ENCODE measurements around the gene AGR3.
A peak's percentile ranks its signal among the peaks of the same experiment; 100 is the strongest.

Gene AGR3

GRCh38 chr7:16881844-16882243 lies at the start of gene AGR3:
AGR3 (minus strand) TSS chr7:16881983; CDS start chr7:16878618, 3,365 bp downstream.
- no peak within 1 kb of the TSS for H3K27ac ChIP-seq (ENCODE audit: low read depth, low read length)

GRCh38 chr7:16930946-16931345 lies 49.2 kb upstream of the AGR3 start:
- Histone ChIP-seq H3K9ac (ENCODE audit: low read length in 5 of 5) (no peak overlapping the region), H3K36me3 (ENCODE audit: control insufficient read depth in 5 of 5, insufficient read depth in 5 of 5, low read length in 5 of 5) (no peaks in the 10 kb centered on the region), H3K27ac (ENCODE audit: low read depth, low read length) (no peak overlapping the region), H3K9me3 (ENCODE audit: control insufficient read depth in 5 of 5, low read length in 5 of 5) (no peaks in the 10 kb centered on the region), H3K27me3 (ENCODE audit: control insufficient read depth in 5 of 5, insufficient read depth in 4 of 5, low read length in 5 of 5) (no peaks in the 10 kb centered on the region), H3K4me1 (ENCODE audit: control insufficient read depth in 5 of 5, insufficient read depth in 5 of 5, low read length in 5 of 5) (peaks cover 0 to 4% (median 3%) of the 10 kb centered on the region in 5 donors), H3K4me3 (ENCODE audit: low read depth in 1 of 5, low read length in 5 of 5) (no peak overlapping the region)

More at GRCh38 chr7:16881844-16882243, at the start of gene AGR3:
- Histone ChIP-seq H3K9ac (ENCODE audit: low read length in 5 of 5) (no peak within 1 kb of the TSS), H3K27me3 (ENCODE audit: control insufficient read depth in 5 of 5, insufficient read depth in 4 of 5, low read length in 5 of 5) (no peaks in the 10 kb centered on the region), H3K4me1 (ENCODE audit: control insufficient read depth in 5 of 5, insufficient read depth in 5 of 5, low read length in 5 of 5) (no peaks in the 10 kb centered on the region), H3K9me3 (ENCODE audit: control insufficient read depth in 5 of 5, low read length in 5 of 5) (no peaks in the 10 kb centered on the region), H3K4me3 (ENCODE audit: low read depth in 1 of 5, low read length in 5 of 5) (no peak within 1 kb of the TSS), H3K36me3 (ENCODE audit: control insufficient read depth in 5 of 5, insufficient read depth in 5 of 5, low read length in 5 of 5) (no peaks in the 10 kb centered on the region)

GRCh38 chr7:16929146-16929762 lies 47.5 kb upstream of the AGR3 start:
- Histone ChIP-seq H3K9me3 (ENCODE audit: control insufficient read depth in 5 of 5, low read length in 5 of 5) (no peaks in the 10 kb centered on the region), H3K4me1 (ENCODE audit: control insufficient read depth in 5 of 5, insufficient read depth in 5 of 5, low read length in 5 of 5) (peaks cover 0 to 4% (median 3%) of the 10 kb centered on the region in 5 donors), H3K9ac (ENCODE audit: low read length in 5 of 5) (no peak overlapping the region), H3K4me3 (ENCODE audit: low read depth in 1 of 5, low read length in 5 of 5) (no peak overlapping the region), H3K27me3 (ENCODE audit: control insufficient read depth in 5 of 5, insufficient read depth in 4 of 5, low read length in 5 of 5) (no peaks in the 10 kb centered on the region), H3K27ac (ENCODE audit: low read depth, low read length) (no peak overlapping the region), H3K36me3 (ENCODE audit: control insufficient read depth in 5 of 5, insufficient read depth in 5 of 5, low read length in 5 of 5) (no peaks in the 10 kb centered on the region)

GRCh38 chr7:16926861-16927260 lies 45.1 kb upstream of the AGR3 start:
- H3K27me3 ChIP-seq (ENCODE audit: control insufficient read depth in 5 of 5, insufficient read depth in 4 of 5, low read length in 5 of 5) = no peaks in the 10 kb centered on the region
- H3K36me3 ChIP-seq (ENCODE audit: control insufficient read depth in 5 of 5, insufficient read depth in 5 of 5, low read length in 5 of 5) = no peaks in the 10 kb centered on the region
- H3K4me3 ChIP-seq (ENCODE audit: low read depth in 1 of 5, low read length in 5 of 5) = no peak overlapping the region
- H3K27ac ChIP-seq (ENCODE audit: low read depth, low read length) = no peak overlapping the region
- H3K9ac ChIP-seq (ENCODE audit: low read length in 5 of 5) = no peak overlapping the region
- peaks cover 0 to 4% (median 0%) of the 10 kb centered on the region in 5 donors for H3K4me1 ChIP-seq (ENCODE audit: control insufficient read depth in 5 of 5, insufficient read depth in 5 of 5, low read length in 5 of 5)
- H3K9me3 ChIP-seq (ENCODE audit: control insufficient read depth in 5 of 5, low read length in 5 of 5) = no peaks in the 10 kb centered on the region

GRCh38 chr7:16926283-16926682 lies 44.5 kb upstream of the AGR3 start:
- H3K36me3 ChIP-seq (ENCODE audit: control insufficient read depth in 5 of 5, insufficient read depth in 5 of 5, low read length in 5 of 5) = no peaks in the 10 kb centered on the region
- peak overlapping the region in 1 of 5 donors; percentile 19 for H3K4me3 ChIP-seq (ENCODE audit: low read depth in 1 of 5, low read length in 5 of 5)
- no peak overlapping the region for H3K27ac ChIP-seq (ENCODE audit: low read depth, low read length)

GRCh38 chr7:16925609-16926008 lies 43.8 kb upstream of the AGR3 start:
- peaks cover 0 to 4% (median 0%) of the 10 kb centered on the region in 5 donors for H3K4me1 ChIP-seq (ENCODE audit: control insufficient read depth in 5 of 5, insufficient read depth in 5 of 5, low read length in 5 of 5)
- H3K4me3 ChIP-seq (ENCODE audit: low read depth in 1 of 5, low read length in 5 of 5) = no peak overlapping the region
- no peak overlapping the region for H3K27ac ChIP-seq (ENCODE audit: low read depth, low read length)
- no peaks in the 10 kb centered on the region for H3K36me3 ChIP-seq (ENCODE audit: control insufficient read depth in 5 of 5, insufficient read depth in 5 of 5, low read length in 5 of 5)
- H3K9ac ChIP-seq (ENCODE audit: low read length in 5 of 5) = no peak overlapping the region
- H3K27me3 ChIP-seq (ENCODE audit: control insufficient read depth in 5 of 5, insufficient read depth in 4 of 5, low read length in 5 of 5) = no peaks in the 10 kb centered on the region
- H3K9me3 ChIP-seq (ENCODE audit: control insufficient read depth in 5 of 5, low read length in 5 of 5) = no peaks in the 10 kb centered on the region

More at GRCh38 chr7:16926283-16926682, 44.5 kb upstream of the AGR3 start:
- Histone ChIP-seq H3K4me1 (ENCODE audit: control insufficient read depth in 5 of 5, insufficient read depth in 5 of 5, low read length in 5 of 5) (peaks cover 0 to 4% (median 0%) of the 10 kb centered on the region in 5 donors), H3K9me3 (ENCODE audit: control insufficient read depth in 5 of 5, low read length in 5 of 5) (no peaks in the 10 kb centered on the region), H3K27me3 (ENCODE audit: control insufficient read depth in 5 of 5, insufficient read depth in 4 of 5, low read length in 5 of 5) (no peaks in the 10 kb centered on the region), H3K9ac (ENCODE audit: low read length in 5 of 5) (no peak overlapping the region)

GRCh38 chr7:16923019-16923418 lies 41.2 kb upstream of the AGR3 start:
- Histone ChIP-seq H3K27me3 (ENCODE audit: control insufficient read depth in 5 of 5, insufficient read depth in 4 of 5, low read length in 5 of 5) (no peaks in the 10 kb centered on the region), H3K9ac (ENCODE audit: low read length in 5 of 5) (no peak overlapping the region), H3K9me3 (ENCODE audit: control insufficient read depth in 5 of 5, low read length in 5 of 5) (no peaks in the 10 kb centered on the region), H3K4me3 (ENCODE audit: low read depth in 1 of 5, low read length in 5 of 5) (no peak overlapping the region), H3K36me3 (ENCODE audit: control insufficient read depth in 5 of 5, insufficient read depth in 5 of 5, low read length in 5 of 5) (no peaks in the 10 kb centered on the region), H3K4me1 (ENCODE audit: control insufficient read depth in 5 of 5, insufficient read depth in 5 of 5, low read length in 5 of 5) (peaks cover 0 to 4% (median 0%) of the 10 kb centered on the region in 5 donors), H3K27ac (ENCODE audit: low read depth, low read length) (no peak overlapping the region)

GRCh38 chr7:16921644-16922257 lies 40.0 kb upstream of the AGR3 start:
- peaks cover 0 to 4% (median 0%) of the 10 kb centered on the region in 5 donors for H3K4me1 ChIP-seq (ENCODE audit: control insufficient read depth in 5 of 5, insufficient read depth in 5 of 5, low read length in 5 of 5)
- no peaks in the 10 kb centered on the region for H3K36me3 ChIP-seq (ENCODE audit: control insufficient read depth in 5 of 5, insufficient read depth in 5 of 5, low read length in 5 of 5)
- no peaks in the 10 kb centered on the region for H3K27me3 ChIP-seq (ENCODE audit: control insufficient read depth in 5 of 5, insufficient read depth in 4 of 5, low read length in 5 of 5)
- H3K9ac ChIP-seq (ENCODE audit: low read length in 5 of 5) = no peak overlapping the region
- H3K9me3 ChIP-seq (ENCODE audit: control insufficient read depth in 5 of 5, low read length in 5 of 5) = no peaks in the 10 kb centered on the region
- no peak overlapping the region for H3K27ac ChIP-seq (ENCODE audit: low read depth, low read length)
- no peak overlapping the region for H3K4me3 ChIP-seq (ENCODE audit: low read depth in 1 of 5, low read length in 5 of 5)

GRCh38 chr7:16921151-16921550 lies 39.4 kb upstream of the AGR3 start:
- Histone ChIP-seq H3K4me3 (ENCODE audit: low read depth in 1 of 5, low read length in 5 of 5) (no peak overlapping the region), H3K9me3 (ENCODE audit: control insufficient read depth in 5 of 5, low read length in 5 of 5) (no peaks in the 10 kb centered on the region), H3K27me3 (ENCODE audit: control insufficient read depth in 5 of 5, insufficient read depth in 4 of 5, low read length in 5 of 5) (no peaks in the 10 kb centered on the region), H3K27ac (ENCODE audit: low read depth, low read length) (no peak overlapping the region), H3K36me3 (ENCODE audit: control insufficient read depth in 5 of 5, insufficient read depth in 5 of 5, low read length in 5 of 5) (no peaks in the 10 kb centered on the region), H3K9ac (ENCODE audit: low read length in 5 of 5) (no peak overlapping the region), H3K4me1 (ENCODE audit: control insufficient read depth in 5 of 5, insufficient read depth in 5 of 5, low read length in 5 of 5) (no peaks in the 10 kb centered on the region)

GRCh38 chr7:16919440-16919839 lies 37.7 kb upstream of the AGR3 start:
- H3K27me3 ChIP-seq (ENCODE audit: control insufficient read depth in 5 of 5, insufficient read depth in 4 of 5, low read length in 5 of 5) = no peaks in the 10 kb centered on the region
- no peaks in the 10 kb centered on the region for H3K36me3 ChIP-seq (ENCODE audit: control insufficient read depth in 5 of 5, insufficient read depth in 5 of 5, low read length in 5 of 5)
- no peak overlapping the region for H3K9ac ChIP-seq (ENCODE audit: low read length in 5 of 5)
- no peak overlapping the region for H3K27ac ChIP-seq (ENCODE audit: low read depth, low read length)
- H3K4me1 ChIP-seq (ENCODE audit: control insufficient read depth in 5 of 5, insufficient read depth in 5 of 5, low read length in 5 of 5) = no peaks in the 10 kb centered on the region
- H3K4me3 ChIP-seq (ENCODE audit: low read depth in 1 of 5, low read length in 5 of 5) = no peak overlapping the region
- no peaks in the 10 kb centered on the region for H3K9me3 ChIP-seq (ENCODE audit: control insufficient read depth in 5 of 5, low read length in 5 of 5)
